HL-60 (cell line): ENCODE data around the gene BSG.

ENCODE experiments used
- DNase-seq, 2 experiments: peaks; one replicate each; pipeline ENCODE4 v3.0.0-alpha.2; 2010 to 2020; ENCODE audit warnings: low read depth in 1 of 2, low spot score in 1 of 2
- H3K27ac ChIP-seq: fragments of 250-450 bp; sonication (Bioruptor Pico); replicated peaks from 2 replicates; pipeline ENCODE4 v1.5.1; 2020; ENCODE audit warnings: mild to moderate bottlenecking, moderate library complexity
- H3K27me3 ChIP-seq: fragments of 250-450 bp; sonication (Bioruptor Pico); 2 replicates; pipeline ENCODE4 v1.5.1; 2021; ENCODE audit warnings: mild to moderate bottlenecking, moderate library complexity; ENCODE audit not compliant: insufficient read depth, poor library complexity, severe bottlenecking
- H3K4me3 ChIP-seq: replicated peaks from 2 replicates; pipeline ENCODE4 v1.5.1; 2011; ENCODE audit warnings: mild to moderate bottlenecking, control low read depth, low read length; ENCODE audit not compliant: insufficient read depth
- GABPA ChIP-seq: IDR thresholded peaks from 2 replicates; pipeline ENCODE4 v1.6.1; 2012; ENCODE audit warnings: low read depth
- POLR2AphosphoS5 ChIP-seq: IDR thresholded peaks from 2 replicates; pipeline ENCODE4 v1.6.1; 2012; ENCODE audit warnings: low read depth
- SPI1 ChIP-seq: IDR thresholded peaks from 2 replicates; pipeline ENCODE4 v1.6.1; 2012; ENCODE audit warnings: low read depth, mild to moderate bottlenecking, borderline replicate concordance
- TF ChIP-seq, protein P1 (sequence below): IDR thresholded peaks from 2 replicates; pipeline ENCODE4 v1.6.1; 2012; ENCODE audit warnings: low read depth; ENCODE audit not compliant: insufficient replicate concordance
- TF ChIP-seq, protein P2 (sequence below): IDR thresholded peaks from one replicate; pipeline ENCODE4 v1.5.1; 2011; ENCODE audit warnings: low read length, control low read depth, inconsistent platforms; ENCODE audit not compliant: insufficient read depth

BSG gene

DNA sequence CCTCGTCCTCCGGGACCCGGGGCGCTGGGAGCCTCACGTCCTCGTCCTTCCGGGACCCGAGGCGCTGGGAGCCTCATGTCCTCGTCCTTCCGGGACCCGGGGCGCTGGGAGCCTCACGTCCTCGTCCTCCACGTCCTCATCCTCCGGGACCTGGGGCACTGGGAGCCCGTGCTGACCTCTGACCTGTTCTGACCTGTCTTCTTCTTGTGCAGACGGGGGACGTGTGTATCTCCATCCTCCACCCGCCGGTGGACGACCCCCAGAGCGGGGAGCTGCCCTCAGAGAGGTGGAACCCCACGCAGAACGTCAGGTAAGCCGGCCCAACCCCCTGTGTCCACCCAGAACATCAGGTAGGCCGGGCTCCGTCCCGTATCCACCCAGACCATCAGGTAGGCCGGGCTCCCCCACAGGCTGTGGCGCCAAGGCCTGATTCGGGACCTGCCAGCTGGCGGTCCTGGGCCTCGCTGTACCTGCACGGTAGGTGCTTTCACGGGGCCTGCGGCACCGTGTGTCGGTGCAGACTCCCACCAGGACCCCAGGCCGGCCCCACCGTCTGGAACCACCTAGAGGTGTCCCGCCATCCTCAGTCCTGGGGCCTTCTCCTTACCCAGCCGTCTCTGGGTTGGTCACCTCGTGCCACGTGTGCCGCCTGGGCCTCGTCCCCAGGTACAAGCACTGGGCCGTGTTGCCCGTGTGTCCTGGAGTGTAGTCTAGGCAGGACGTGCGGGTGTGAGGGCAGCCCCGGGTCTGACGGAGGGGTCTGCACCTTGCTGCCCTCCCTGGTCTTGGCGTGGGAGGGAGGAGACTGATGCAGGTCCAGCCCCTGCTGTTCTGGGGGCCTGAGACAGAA lies 36.1 kb upstream of the BSG start:
- TF ChIP-seq, protein P1, sequence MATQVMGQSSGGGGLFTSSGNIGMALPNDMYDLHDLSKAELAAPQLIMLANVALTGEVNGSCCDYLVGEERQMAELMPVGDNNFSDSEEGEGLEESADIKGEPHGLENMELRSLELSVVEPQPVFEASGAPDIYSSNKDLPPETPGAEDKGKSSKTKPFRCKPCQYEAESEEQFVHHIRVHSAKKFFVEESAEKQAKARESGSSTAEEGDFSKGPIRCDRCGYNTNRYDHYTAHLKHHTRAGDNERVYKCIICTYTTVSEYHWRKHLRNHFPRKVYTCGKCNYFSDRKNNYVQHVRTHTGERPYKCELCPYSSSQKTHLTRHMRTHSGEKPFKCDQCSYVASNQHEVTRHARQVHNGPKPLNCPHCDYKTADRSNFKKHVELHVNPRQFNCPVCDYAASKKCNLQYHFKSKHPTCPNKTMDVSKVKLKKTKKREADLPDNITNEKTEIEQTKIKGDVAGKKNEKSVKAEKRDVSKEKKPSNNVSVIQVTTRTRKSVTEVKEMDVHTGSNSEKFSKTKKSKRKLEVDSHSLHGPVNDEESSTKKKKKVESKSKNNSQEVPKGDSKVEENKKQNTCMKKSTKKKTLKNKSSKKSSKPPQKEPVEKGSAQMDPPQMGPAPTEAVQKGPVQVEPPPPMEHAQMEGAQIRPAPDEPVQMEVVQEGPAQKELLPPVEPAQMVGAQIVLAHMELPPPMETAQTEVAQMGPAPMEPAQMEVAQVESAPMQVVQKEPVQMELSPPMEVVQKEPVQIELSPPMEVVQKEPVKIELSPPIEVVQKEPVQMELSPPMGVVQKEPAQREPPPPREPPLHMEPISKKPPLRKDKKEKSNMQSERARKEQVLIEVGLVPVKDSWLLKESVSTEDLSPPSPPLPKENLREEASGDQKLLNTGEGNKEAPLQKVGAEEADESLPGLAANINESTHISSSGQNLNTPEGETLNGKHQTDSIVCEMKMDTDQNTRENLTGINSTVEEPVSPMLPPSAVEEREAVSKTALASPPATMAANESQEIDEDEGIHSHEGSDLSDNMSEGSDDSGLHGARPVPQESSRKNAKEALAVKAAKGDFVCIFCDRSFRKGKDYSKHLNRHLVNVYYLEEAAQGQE: no peak
- TF ChIP-seq SPI1 (no peak), GABPA (no peak)
- no peak overlapping the region for H3K27ac ChIP-seq
- no peak overlapping the region for H3K4me3 ChIP-seq
- H3K27me3 ChIP-seq: no peaks in the 10 kb centered on the region
- DNase-seq: no peak

DNA sequence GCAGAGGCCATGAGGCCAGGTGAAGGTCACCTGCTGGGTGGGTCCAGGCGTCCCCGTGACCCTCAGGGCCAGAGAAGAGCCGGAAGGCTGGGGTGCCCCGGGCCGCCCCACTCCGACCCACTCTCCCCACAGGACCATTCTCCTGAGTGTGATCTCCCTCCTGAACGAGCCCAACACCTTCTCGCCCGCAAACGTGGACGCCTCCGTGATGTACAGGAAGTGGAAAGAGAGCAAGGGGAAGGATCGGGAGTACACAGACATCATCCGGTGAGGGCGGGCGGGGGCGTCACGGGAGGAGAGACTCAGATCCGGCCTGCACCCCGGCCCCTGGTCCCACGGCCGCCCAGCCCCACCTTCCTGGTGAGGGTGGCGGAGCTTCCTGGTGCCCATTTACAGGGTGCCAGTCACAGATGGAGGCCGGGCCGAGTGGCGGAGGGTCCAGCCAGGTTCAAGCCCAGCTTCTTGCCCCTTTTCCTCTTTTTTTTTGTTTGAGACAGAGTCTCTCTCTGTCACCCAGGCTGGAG lies 35.5 kb upstream of the BSG start:
- Histone ChIP-seq H3K27me3 (no peaks in the 10 kb centered on the region), H3K27ac (no peak overlapping the region), H3K4me3 (no peak overlapping the region)
- DNase-seq: no peak
- TF ChIP-seq GABPA (no peak), SPI1 (no peak), POLR2AphosphoS5 (no peak)
- TF ChIP-seq, protein P1: no peak
- TF ChIP-seq, protein P2, sequence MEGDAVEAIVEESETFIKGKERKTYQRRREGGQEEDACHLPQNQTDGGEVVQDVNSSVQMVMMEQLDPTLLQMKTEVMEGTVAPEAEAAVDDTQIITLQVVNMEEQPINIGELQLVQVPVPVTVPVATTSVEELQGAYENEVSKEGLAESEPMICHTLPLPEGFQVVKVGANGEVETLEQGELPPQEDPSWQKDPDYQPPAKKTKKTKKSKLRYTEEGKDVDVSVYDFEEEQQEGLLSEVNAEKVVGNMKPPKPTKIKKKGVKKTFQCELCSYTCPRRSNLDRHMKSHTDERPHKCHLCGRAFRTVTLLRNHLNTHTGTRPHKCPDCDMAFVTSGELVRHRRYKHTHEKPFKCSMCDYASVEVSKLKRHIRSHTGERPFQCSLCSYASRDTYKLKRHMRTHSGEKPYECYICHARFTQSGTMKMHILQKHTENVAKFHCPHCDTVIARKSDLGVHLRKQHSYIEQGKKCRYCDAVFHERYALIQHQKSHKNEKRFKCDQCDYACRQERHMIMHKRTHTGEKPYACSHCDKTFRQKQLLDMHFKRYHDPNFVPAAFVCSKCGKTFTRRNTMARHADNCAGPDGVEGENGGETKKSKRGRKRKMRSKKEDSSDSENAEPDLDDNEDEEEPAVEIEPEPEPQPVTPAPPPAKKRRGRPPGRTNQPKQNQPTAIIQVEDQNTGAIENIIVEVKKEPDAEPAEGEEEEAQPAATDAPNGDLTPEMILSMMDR: no peak

DNA sequence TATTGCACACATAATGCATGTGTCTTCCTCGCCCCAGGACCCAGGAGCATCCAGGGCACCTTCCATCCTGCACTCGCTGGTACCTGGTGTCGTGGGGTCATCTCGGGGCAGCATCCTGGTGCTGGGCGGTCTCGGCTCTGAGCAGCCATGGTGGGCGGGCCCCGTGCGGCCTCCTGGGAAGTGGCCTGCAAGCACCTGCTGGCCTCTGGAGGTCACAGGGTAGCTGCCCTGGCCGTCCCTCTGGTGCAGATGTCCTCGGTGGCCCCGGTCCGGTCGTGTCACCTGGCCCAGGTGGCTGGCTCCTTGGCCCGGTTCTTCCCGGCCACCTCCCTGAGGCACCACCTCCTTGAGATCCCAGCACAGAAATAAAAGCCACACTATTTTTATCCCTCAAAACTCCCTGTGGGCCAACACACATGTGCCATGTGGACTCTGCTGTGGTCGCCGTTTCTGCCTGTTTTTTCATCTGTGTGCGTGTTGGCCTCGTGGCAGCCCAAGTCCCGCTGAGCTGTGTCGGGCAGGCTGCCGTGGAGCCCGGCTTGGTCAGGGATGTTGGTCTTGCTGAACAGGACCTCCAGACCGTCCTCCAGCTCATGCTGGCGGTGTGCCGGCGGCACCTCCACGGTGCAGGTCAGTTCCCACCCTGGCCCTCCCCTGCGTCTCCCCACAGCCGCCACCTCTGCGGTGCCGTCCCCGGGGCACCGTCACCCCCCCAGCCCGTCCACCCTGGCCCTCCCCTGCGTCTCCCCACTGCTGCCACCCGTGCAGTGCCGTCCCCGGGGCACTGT lies 33.6 kb upstream of the BSG start:
- TF ChIP-seq, protein P2: no peak
- TF ChIP-seq, protein P1: no peak
- DNase-seq: no peak
- Histone ChIP-seq H3K27ac (no peak overlapping the region), H3K4me3 (no peak overlapping the region), H3K27me3 (no peaks in the 10 kb centered on the region)
